Fibroblast of villous mesenchyme (primary cell): ENCODE results near the gene RICTOR. TPM values are rescaled to one million over a fixed set of nuclear protein-coding genes. Genes with fewer than 3 reads are reported as not detected.
A peak's percentile ranks its signal among the peaks of the same experiment; 100 is the strongest.

Experiments
- DNase-seq: peaks from one replicate; pipeline ENCODE4 v3.0.0-alpha.2; 2010; ENCODE audit warnings: low read depth
- H3K4me3 ChIP-seq: 2 replicates; pipeline ENCODE4 v1.5.1; 2011; ENCODE audit warnings: low read depth, mild to moderate bottlenecking, low read length
- total RNA-seq: library from RNA; depleted of rRNA; stranded (reverse); fragments of >200 nt; gene quantifications from 2 replicates; pipeline ENCODE4 v1.2.3, GENCODE V29; 2012
- TF ChIP-seq, protein P1 (sequence below): IDR thresholded peaks from 2 replicates; pipeline ENCODE4 v1.5.1; 2012; ENCODE audit warnings: low read depth, mild to moderate bottlenecking, low read length; ENCODE audit not compliant: insufficient read depth

Gene RICTOR
- total RNA-seq, 1 donor, result 50.1 TPM

DNA sequence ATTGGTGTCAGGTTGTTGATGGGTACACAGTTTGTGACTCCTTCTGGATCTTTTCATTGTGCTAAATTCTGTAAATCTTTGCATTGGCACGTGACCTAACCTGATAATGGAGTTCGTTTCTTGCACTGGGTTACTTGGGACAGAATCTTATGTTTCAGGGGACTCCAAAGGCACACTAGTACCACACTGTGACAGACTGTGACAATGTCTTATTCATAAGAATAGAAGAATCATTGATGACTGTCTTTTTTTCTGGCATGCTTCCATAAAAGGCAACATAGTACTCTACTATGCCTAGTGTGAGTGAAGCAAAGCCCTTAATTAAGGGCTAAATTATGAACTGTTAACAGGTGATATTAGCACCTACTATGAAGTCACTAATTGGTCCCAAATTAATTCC lies 35.4 kb upstream of the RICTOR start:
- H3K4me3 ChIP-seq, result no peak overlapping the region
- TF ChIP-seq, protein P1, sequence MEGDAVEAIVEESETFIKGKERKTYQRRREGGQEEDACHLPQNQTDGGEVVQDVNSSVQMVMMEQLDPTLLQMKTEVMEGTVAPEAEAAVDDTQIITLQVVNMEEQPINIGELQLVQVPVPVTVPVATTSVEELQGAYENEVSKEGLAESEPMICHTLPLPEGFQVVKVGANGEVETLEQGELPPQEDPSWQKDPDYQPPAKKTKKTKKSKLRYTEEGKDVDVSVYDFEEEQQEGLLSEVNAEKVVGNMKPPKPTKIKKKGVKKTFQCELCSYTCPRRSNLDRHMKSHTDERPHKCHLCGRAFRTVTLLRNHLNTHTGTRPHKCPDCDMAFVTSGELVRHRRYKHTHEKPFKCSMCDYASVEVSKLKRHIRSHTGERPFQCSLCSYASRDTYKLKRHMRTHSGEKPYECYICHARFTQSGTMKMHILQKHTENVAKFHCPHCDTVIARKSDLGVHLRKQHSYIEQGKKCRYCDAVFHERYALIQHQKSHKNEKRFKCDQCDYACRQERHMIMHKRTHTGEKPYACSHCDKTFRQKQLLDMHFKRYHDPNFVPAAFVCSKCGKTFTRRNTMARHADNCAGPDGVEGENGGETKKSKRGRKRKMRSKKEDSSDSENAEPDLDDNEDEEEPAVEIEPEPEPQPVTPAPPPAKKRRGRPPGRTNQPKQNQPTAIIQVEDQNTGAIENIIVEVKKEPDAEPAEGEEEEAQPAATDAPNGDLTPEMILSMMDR, result no peak
- DNase-seq, result no peak

DNA sequence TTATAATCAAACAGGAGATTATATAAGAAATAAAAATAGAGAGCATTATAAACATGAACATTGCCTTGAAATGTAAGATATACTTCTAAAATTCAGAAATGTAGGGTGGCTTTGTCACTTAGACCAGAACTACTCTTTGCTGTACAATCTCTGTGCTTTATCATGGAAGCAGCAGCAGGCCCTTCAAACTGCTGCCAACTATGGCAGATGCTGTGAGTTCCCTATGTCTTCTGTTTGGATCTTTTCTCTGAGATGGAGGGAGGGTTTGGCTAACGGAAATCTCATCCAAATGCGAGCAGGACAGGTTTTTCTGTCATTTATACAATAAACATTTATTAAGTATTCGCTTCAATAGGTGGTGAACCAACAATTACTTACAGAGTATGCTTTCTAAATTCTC lies 34.8 kb upstream of the RICTOR start:
- TF ChIP-seq, protein P1, result no peak
- H3K4me3 ChIP-seq, result no peak overlapping the region
- DNase-seq, result no peak

DNA sequence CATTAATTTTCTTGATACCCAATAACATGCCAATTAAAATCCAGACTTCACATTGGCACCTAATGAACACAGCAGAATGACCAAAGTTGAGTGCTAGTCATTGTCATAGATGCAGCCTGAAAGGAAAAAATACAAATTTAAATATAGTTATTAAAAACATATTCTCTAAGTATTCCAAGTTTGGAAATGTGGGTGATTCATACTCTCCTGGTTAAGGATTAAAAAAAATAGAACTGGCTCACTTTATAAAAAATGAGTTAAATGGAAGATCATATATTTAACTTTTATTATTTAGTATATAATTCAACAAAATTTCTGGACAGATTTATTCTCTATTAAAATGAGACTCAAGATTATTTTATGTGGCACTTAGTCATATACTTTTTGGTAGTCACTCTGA lies 33.2 kb upstream of the RICTOR start:
- no peak overlapping the region for H3K4me3 ChIP-seq
- DNase-seq, result no peak
- TF ChIP-seq, protein P1, result no peak

DNA sequence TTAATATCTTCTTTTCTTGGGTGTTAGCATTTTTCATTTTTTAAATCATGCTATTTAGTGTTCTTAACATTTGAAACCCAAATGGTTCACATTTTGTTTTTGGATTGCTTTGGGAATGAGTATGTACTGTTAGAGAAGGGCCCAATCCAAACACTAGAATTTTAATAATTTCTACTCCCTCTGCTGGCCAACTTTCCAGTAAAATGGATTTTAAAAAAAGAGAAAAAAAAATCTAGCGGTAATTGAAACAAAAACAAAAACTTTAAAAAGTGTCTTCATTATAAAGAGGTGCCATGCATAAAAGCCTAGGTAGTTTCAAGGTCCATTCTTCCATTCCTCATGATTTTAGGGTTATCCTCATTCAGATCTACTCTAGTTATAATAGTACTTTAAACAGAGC lies 32.1 kb upstream of the RICTOR start:
- H3K4me3 ChIP-seq, result no peak overlapping the region
- TF ChIP-seq, protein P1, result peak; percentile 42
- peak; percentile 37 for DNase-seq

DNA sequence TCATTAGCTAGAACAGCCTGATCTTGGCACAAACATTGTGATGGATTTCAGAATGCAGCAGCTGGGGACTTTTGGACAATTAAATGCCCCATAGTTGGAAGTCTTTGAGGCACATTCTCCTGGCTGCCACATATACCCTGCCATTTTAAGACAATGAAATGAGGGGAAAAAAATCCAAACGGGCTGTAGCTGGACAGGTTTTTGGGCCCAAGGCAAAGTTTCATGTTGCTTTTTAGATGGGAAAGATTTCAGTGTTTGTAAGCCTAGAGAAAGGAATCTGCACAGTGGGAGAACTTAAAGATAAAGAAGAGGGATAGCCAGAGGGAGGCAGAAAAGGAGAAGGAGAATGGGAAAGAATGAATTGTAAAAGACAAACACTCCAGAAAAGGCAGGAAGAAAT lies 30.0 kb upstream of the RICTOR start:
- H3K4me3 ChIP-seq, result no peak overlapping the region
- TF ChIP-seq, protein P1, result no peak
- DNase-seq, result no peak

- peak; percentile 68 for DNase-seq
- TF ChIP-seq, protein P1, result no peak
- H3K4me3 ChIP-seq, result no peak overlapping the region
These were observed 28.5 kb upstream of the RICTOR start for GRCh38 chr5:39102684-39103155.

DNA sequence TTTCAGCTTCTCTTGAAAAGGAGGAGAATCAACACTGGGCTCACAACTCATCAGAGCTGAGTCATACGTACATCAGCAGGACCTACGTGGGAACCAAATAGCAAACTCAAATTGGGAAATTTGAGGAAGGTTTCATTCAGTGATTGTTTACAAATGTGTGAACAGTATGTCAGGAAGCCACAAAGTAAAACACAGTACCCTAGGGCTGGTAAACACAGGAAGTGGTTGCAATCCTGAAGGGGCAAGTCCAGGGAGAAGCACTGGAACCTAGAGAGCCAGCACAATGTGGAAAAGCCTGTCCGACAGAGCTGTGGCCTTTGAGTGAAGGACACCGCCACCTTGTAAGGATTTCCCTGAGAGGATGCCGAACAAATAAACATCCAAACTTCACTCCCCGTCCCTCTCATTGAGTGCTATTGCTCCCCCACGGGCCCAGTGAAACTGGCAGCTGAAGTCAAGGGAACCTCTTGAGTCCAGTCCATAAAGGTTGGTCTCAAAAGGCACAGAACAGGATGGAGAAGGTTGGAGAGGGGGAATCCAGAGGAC lies 26.7 kb upstream of the RICTOR start:
- H3K4me3 ChIP-seq, result no peak overlapping the region
- DNase-seq, result peak; percentile 98
- TF ChIP-seq, protein P1, result no peak
